Measurements from ENCODE around the gene HLA-DQA1. TPM values are rescaled to one million over a fixed set of nuclear protein-coding genes. Genes with fewer than 3 reads are reported as not detected.

HLA-DQA1 gene
- total and polyA plus RNA-seq, 9 of the 15 experiments (the other 6 are each of a cell fraction or from before 2014, with no cell fraction given), result 0.04 to 0.49 TPM; not detected in 7

DNA sequence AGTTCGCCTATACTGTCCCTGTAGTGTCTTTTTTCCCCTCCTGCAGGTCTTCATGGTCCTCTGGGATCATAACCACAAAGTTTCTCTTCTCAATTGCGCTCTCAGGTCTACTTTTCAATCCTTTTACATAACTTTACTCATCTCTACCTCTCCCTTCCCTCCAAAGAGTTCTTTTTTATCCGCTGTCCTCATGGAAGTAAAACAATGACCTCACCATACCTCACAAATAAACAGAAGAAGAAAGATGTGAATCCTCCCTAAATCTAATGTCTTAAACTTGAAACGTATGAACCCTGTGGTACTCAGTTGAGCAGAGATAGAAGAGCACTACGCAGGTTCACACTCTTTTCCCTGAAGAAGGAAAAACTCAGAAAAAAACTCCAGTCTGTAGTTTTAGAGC, 12.1 kb upstream of the HLA-DQA1 start:
- Histone ChIP-seq H3K79me2 (ENCODE audit: control insufficient read depth, insufficient read depth, low read length) (no peaks in the 10 kb centered on the region), H2AFZ (ENCODE audit: low read depth, low read length) (no peak overlapping the region), H3K9ac (ENCODE audit: insufficient read depth in 1 of 2, low read depth in 2 of 2, low read length in 2 of 2) (no peak overlapping the region), H3K9me1 (ENCODE audit: control insufficient read depth, insufficient read depth, low read length) (no peaks in the 10 kb centered on the region), H3K27me3 (ENCODE audit: control insufficient read depth in 2 of 2, insufficient read depth in 2 of 2, low read length in 2 of 2) (no peaks in the 10 kb centered on the region), H4K20me1 (replicated peaks; ENCODE audit: control insufficient read depth, insufficient read depth, low read length) (no peaks in the 10 kb centered on the region), H3K36me3 (ENCODE audit: control insufficient read depth, insufficient read depth, low read length) (no peaks in the 10 kb centered on the region), H3K4me2 (ENCODE audit: insufficient read depth, low read length) (no peak overlapping the region), H3K9me3 (replicated peaks; ENCODE audit: control insufficient read depth, insufficient read depth, low read depth, low read length) (no peaks in the 10 kb centered on the region), H3K4me1 (replicated peaks in 1 of 2; ENCODE audit: control insufficient read depth in 2 of 2, insufficient read depth in 2 of 2, low read length in 2 of 2) (no peaks in the 10 kb centered on the region), H3K4me3 (no peak overlapping the region), H3K27ac (ENCODE audit: extremely low read depth, low read depth, low read length) (no peak overlapping the region)
- intact Hi-C loops (cut with micrococcal nuclease), result no loop called here
- ChIA-PET CTCF (ENCODE audit: low intra/inter-chr PET ratio) (no interaction called here), POLR2A (no interaction called here)
- in situ Hi-C loops (cut with MboI), result no loop called here
- 0% methylated on average over 5 of the region's 5 CpGs for WGBS (ENCODE audit: insufficient coverage, low coverage, missing lambda C conversion rate)
- no TSS peak for BruUV-seq (replicated peaks)
- no peak for FAIRE-seq
- ATAC-seq, result no peak
- no peak for DNase-seq (ENCODE audit: extremely low read depth in 1 of 4, low spot score in 3 of 4)
- TF ChIP-seq CSDE1 (IDR thresholded peaks at IDR 0.05) (no peak), STAT5B (CRISPR knock-in tag; IDR thresholded peaks at IDR 0.05) (no peak), HES1 (IDR thresholded peaks at IDR 0.05; ENCODE audit: low read depth) (no peak), SRSF1 (IDR thresholded peaks at IDR 0.05; ENCODE audit: low read depth, low read length) (no peak), KDM2B (CRISPR knock-in tag; IDR thresholded peaks at IDR 0.05) (no peak), ELF4 (CRISPR knock-in tag; IDR thresholded peaks at IDR 0.05) (no peak), RCOR1 (IDR thresholded peaks at IDR 0.05; ENCODE audit: borderline replicate concordance in 1 of 2, low read depth in 2 of 2, low read length in 2 of 2) (no peak), AFF4 (CRISPR knock-in tag; IDR thresholded peaks at IDR 0.05) (no peak)
- TF ChIP-seq, protein P1, sequence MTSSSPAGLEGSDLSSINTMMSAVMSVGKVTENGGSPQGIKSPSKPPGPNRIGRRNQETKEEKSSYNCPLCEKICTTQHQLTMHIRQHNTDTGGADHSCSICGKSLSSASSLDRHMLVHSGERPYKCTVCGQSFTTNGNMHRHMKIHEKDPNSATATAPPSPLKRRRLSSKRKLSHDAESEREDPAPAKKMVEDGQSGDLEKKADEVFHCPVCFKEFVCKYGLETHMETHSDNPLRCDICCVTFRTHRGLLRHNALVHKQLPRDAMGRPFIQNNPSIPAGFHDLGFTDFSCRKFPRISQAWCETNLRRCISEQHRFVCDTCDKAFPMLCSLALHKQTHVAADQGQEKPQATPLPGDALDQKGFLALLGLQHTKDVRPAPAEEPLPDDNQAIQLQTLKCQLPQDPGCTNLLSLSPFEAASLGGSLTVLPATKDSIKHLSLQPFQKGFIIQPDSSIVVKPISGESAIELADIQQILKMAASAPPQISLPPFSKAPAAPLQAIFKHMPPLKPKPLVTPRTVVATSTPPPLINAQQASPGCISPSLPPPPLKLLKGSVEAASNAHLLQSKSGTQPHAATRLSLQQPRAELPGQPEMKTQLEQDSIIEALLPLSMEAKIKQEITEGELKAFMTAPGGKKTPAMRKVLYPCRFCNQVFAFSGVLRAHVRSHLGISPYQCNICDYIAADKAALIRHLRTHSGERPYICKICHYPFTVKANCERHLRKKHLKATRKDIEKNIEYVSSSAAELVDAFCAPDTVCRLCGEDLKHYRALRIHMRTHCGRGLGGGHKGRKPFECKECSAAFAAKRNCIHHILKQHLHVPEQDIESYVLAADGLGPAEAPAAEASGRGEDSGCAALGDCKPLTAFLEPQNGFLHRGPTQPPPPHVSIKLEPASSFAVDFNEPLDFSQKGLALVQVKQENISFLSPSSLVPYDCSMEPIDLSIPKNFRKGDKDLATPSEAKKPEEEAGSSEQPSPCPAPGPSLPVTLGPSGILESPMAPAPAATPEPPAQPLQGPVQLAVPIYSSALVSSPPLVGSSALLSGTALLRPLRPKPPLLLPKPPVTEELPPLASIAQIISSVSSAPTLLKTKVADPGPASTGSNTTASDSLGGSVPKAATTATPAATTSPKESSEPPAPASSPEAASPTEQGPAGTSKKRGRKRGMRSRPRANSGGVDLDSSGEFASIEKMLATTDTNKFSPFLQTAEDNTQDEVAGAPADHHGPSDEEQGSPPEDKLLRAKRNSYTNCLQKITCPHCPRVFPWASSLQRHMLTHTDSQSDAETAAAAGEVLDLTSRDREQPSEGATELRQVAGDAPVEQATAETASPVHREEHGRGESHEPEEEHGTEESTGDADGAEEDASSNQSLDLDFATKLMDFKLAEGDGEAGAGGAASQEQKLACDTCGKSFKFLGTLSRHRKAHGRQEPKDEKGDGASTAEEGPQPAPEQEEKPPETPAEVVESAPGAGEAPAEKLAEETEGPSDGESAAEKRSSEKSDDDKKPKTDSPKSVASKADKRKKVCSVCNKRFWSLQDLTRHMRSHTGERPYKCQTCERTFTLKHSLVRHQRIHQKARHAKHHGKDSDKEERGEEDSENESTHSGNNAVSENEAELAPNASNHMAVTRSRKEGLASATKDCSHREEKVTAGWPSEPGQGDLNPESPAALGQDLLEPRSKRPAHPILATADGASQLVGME (CRISPR knock-in tag; IDR thresholded peaks at IDR 0.05), result no peak
